Activated CD4-positive, alpha-beta T cell treated with anti-CD3 and anti-CD28 coated beads, Interleukin-2, amount 10 ng/mL, durations not matched to agents 7 days and 5 days (primary cell): ENCODE results near the gene ADAM8. TPM values are rescaled to one million over a fixed set of nuclear protein-coding genes. Genes with fewer than 3 reads are reported as not detected.

Source experiments
- CTCF ChIA-PET: fragments of 350-600 bp; sonication (Branson Sonifier 250); formaldehyde crosslinking; loops from one replicate; lab custom pipeline; 2021; ENCODE audit warnings: antibody characterized with exemption; lab: Charles Lee
- POLR2A ChIA-PET: fragments of 350-600 bp; sonication (Branson Sonifier 250); formaldehyde crosslinking; loops from one replicate; lab custom pipeline; 2021; ENCODE audit warnings: antibody characterized with exemption; lab: Charles Lee
- DNase-seq: peaks from one replicate; pipeline ENCODE4 v3.0.0-alpha.2; 2020
- H3K27ac Mint-ChIP-seq: one replicate; pipeline ENCODE4 v1.8.0; 2021; ENCODE audit warnings: mild to moderate bottlenecking, moderate library complexity, mixed read lengths
- H3K27me3 Mint-ChIP-seq: one replicate; pipeline ENCODE4 v1.8.0; 2021; ENCODE audit warnings: mixed read lengths
- H3K36me3 Mint-ChIP-seq: one replicate; pipeline ENCODE4 v1.8.0; 2021; ENCODE audit warnings: low read depth, mixed read lengths
- H3K4me1 Mint-ChIP-seq: one replicate; pipeline ENCODE4 v1.8.0; 2021; ENCODE audit warnings: mixed read lengths
- H3K4me3 Mint-ChIP-seq: one replicate; pipeline ENCODE4 v1.8.0; 2021; ENCODE audit warnings: mild to moderate bottlenecking, moderate library complexity, mixed read lengths
- H3K9me3 Mint-ChIP-seq: one replicate; pipeline ENCODE4 v1.8.0; 2021; ENCODE audit warnings: mixed read lengths
- microRNA-seq: library from miRNA; unstranded; fragments of <30 nt; microRNA quantifications from one replicate; pipeline ENCODE4 v1.2.0, GENCODE V29; 2021; ENCODE audit warnings: borderline microRNAs expressed, borderline replicate concordance
- total RNA-seq, 2 experiments: library from RNA; stranded (reverse); gene quantifications; one replicate each; pipeline ENCODE4 v1.2.3, GENCODE V29; 2021

The ADAM8 gene
- total RNA-seq, 2 experiments from 2014 or later = 123 to 153 TPM

- H3K27me3 Mint-ChIP-seq = no peaks in the 10 kb centered on the region
- H3K36me3 Mint-ChIP-seq = no peaks in the 10 kb centered on the region
- no peak for DNase-seq
- ChIA-PET POLR2A (no interaction called here), CTCF (no interaction called here)
- peaks cover 4% of the 10 kb centered on the region for H3K4me1 Mint-ChIP-seq
- no peaks in the 10 kb centered on the region for H3K9me3 Mint-ChIP-seq
- no peak overlapping the region for H3K27ac Mint-ChIP-seq
- H3K4me3 Mint-ChIP-seq = no peak overlapping the region
These were observed 63.7 kb downstream of the ADAM8 start for GRCh38 chr10:133212853-133213494.

Small RNAs within 50 kb of the gene (microRNA-seq; reads per million reads assigned to microRNA genes)
- not detected for gene MIR202

Other genes with a start within 250 kb of the ADAM8 start
- gene ADGRA1, start 188.9 kb downstream of the ADAM8 start, total RNA-seq = not detected
- gene KNDC1, start 116.6 kb downstream of the ADAM8 start, total RNA-seq = under 1 TPM; 0.07 to 0.08 TPM
- gene UTF1, start 46.7 kb downstream of the ADAM8 start, total RNA-seq = not detected
- gene VENTX, start 39.0 kb downstream of the ADAM8 start, total RNA-seq = not detected
- gene TUBGCP2, start 32.0 kb upstream of the ADAM8 start, total RNA-seq = 10 to 100 TPM; 52.4 to 54.2 TPM
- gene ZNF511, start 32.0 kb upstream of the ADAM8 start, total RNA-seq = 10 to 100 TPM; 54.5 to 59.7 TPM
- gene CALY, start 60.0 kb upstream of the ADAM8 start, total RNA-seq = not detected
- gene PRAP1, start 70.5 kb upstream of the ADAM8 start, total RNA-seq = not detected
- gene FUOM, start 81.2 kb upstream of the ADAM8 start, total RNA-seq = 10 to 100 TPM; 11.9 to 16.2 TPM
- 10 to 100 TPM; 34.9 to 40.2 TPM for gene ECHS1, start 96.5 kb upstream of the ADAM8 start, total RNA-seq
- 1 to 10 TPM; 2.6 to 5.0 TPM for gene PAOX, start 102.4 kb upstream of the ADAM8 start, total RNA-seq
- 10 to 100 TPM; 47.7 to 56.1 TPM for gene MTG1, start 117.3 kb upstream of the ADAM8 start, total RNA-seq
- not detected for gene SPRN, start 147.8 kb upstream of the ADAM8 start, total RNA-seq
- 1 to 10 TPM; 3.7 to 4.5 TPM for gene SCART1, start 177.1 kb upstream of the ADAM8 start, total RNA-seq